Neural cell (in vitro differentiated cells): ENCODE measurements around the gene ZNF19. TPM values are rescaled to one million over a fixed set of nuclear protein-coding genes. Genes with fewer than 3 reads are reported as not detected.

Experiments
- H2AFZ ChIP-seq: fragments of 200-600, 300-800 bp; sonication (generic), shearing (Covaris generic); 2 replicates; pipeline ENCODE4 v1.6.0; 2014; ENCODE audit warnings: low read depth, mild to moderate bottlenecking, antibody characterized with exemption, low read length, moderate library complexity
- H3F3A ChIP-seq: fragments of 200-600 bp; shearing (Covaris generic); 2 replicates; pipeline ENCODE4 v1.6.1; 2016; ENCODE audit warnings: mild to moderate bottlenecking, moderate library complexity, mixed read lengths, antibody characterized with exemption, low read length; ENCODE audit not compliant: insufficient read depth, poor library complexity, severe bottlenecking
- H3K27ac ChIP-seq: fragments of 200-600, 300-800 bp; sonication (generic), shearing (Covaris generic); 2 replicates; pipeline ENCODE4 v1.5.1; 2014; ENCODE audit warnings: mild to moderate bottlenecking, low read length, moderate library complexity
- H3K27me3 ChIP-seq: fragments of 300-800, 200-600 bp; sonication (generic), shearing (Covaris generic); 2 replicates; pipeline ENCODE4 v1.6.0; 2014; ENCODE audit warnings: mild to moderate bottlenecking, low read depth, low read length, moderate library complexity; ENCODE audit not compliant: insufficient read depth
- H3K36me3 ChIP-seq: fragments of 300-800, 200-600 bp; sonication (generic), shearing (Covaris generic); 2 replicates; pipeline ENCODE4 v1.5.1; 2014; ENCODE audit warnings: mild to moderate bottlenecking, antibody characterized with exemption, low read length, moderate library complexity; ENCODE audit not compliant: insufficient read depth
- H3K4me2 ChIP-seq: fragments of 300-800, 200-600 bp; sonication (generic), shearing (Covaris generic); 2 replicates; pipeline ENCODE4 v1.6.0; 2014; ENCODE audit warnings: mild to moderate bottlenecking, low read length
- H3K4me3 ChIP-seq: fragments of 300-800, 200-600 bp; sonication (generic), shearing (Covaris generic); 2 replicates; pipeline ENCODE4 v1.5.1; 2014; ENCODE audit warnings: mild to moderate bottlenecking, low read length, moderate library complexity
- H3K79me2 ChIP-seq: fragments of 200-600 bp; shearing (Covaris generic); replicated peaks from 2 replicates; pipeline ENCODE4 v1.6.0; 2014; ENCODE audit warnings: mild to moderate bottlenecking, low read length, moderate library complexity; ENCODE audit not compliant: insufficient read depth
- H3K9ac ChIP-seq: fragments of 300-800, 200-600 bp; sonication (generic), shearing (Covaris generic); 2 replicates; pipeline ENCODE4 v1.6.1; 2016; ENCODE audit warnings: mild to moderate bottlenecking, low read length, mixed read lengths
- H3K9me2 ChIP-seq: fragments of 200-600 bp; shearing (Covaris generic); 2 replicates; pipeline ENCODE4 v1.6.1; 2016; ENCODE audit warnings: mild to moderate bottlenecking, low read length, mixed read lengths; ENCODE audit not compliant: insufficient read depth
- H3K9me3 ChIP-seq: fragments of 200-600, 300-800 bp; sonication (generic), shearing (Covaris generic); 2 replicates; pipeline ENCODE4 v1.6.1; 2016; ENCODE audit warnings: mild to moderate bottlenecking, mixed run types, low read length, moderate library complexity, mixed read lengths
- H4K20me1 ChIP-seq: fragments of 200-600 bp; shearing (Covaris generic); 2 replicates; pipeline ENCODE4 v1.6.1; 2016; ENCODE audit warnings: mild to moderate bottlenecking, mixed run types; ENCODE audit not compliant: insufficient read depth
- EP300 ChIP-seq: fragments of 450-650 bp; conservative IDR thresholded peaks from 2 replicates; pipeline ENCODE4 v1.6.1; 2014; ENCODE audit warnings: antibody characterized with exemption, mild to moderate bottlenecking, moderate library complexity; ENCODE audit not compliant: poor library complexity, severe bottlenecking
- EZH2 ChIP-seq: fragments of 200-600, 300-800 bp; shearing (Covaris generic), sonication (generic); IDR thresholded peaks from 2 replicates; pipeline ENCODE4 v1.6.1; 2014; ENCODE audit warnings: antibody characterized with exemption, low read length, borderline replicate concordance, mild to moderate bottlenecking; ENCODE audit not compliant: insufficient read depth, poor library complexity, severe bottlenecking
- MXI1 ChIP-seq: fragments of 450-650 bp; conservative IDR thresholded peaks from 2 replicates; pipeline ENCODE4 v1.6.1; 2014; ENCODE audit warnings: antibody characterized with exemption, mild to moderate bottlenecking; ENCODE audit not compliant: poor library complexity, severe bottlenecking
- POLR2AphosphoS5 ChIP-seq: IDR thresholded peaks from 2 replicates; pipeline ENCODE4 v1.6.1; 2012
- RAD21 ChIP-seq: fragments of 450-650 bp; conservative IDR thresholded peaks from 2 replicates; pipeline ENCODE4 v1.6.1; 2014; ENCODE audit warnings: antibody characterized with exemption, mild to moderate bottlenecking, moderate library complexity
- SMC3 ChIP-seq: fragments of 450-650 bp; conservative IDR thresholded peaks from 2 replicates; pipeline ENCODE4 v1.6.1; 2014; ENCODE audit warnings: antibody characterized with exemption, mild to moderate bottlenecking, moderate library complexity; ENCODE audit not compliant: poor library complexity
- TAF1 ChIP-seq: IDR thresholded peaks from 2 replicates; pipeline ENCODE4 v1.6.1; 2012; ENCODE audit warnings: low read depth
- polyA plus RNA-seq: library from polyadenylated mRNA; depleted of rRNA; stranded (reverse); fragments of >200 nt; gene quantifications from 2 replicates; pipeline ENCODE4 v1.2.3, GENCODE V29; 2014
- TF ChIP-seq, protein P1 (sequence below): fragments of 450-650 bp; IDR thresholded peaks from 2 replicates; pipeline ENCODE4 v1.5.1; 2014; ENCODE audit warnings: antibody characterized with exemption, mild to moderate bottlenecking, moderate library complexity; ENCODE audit not compliant: poor library complexity, severe bottlenecking
- TF ChIP-seq, protein P2 (sequence below): IDR thresholded peaks from 2 replicates; pipeline ENCODE4 v1.6.1; 2012; ENCODE audit warnings: borderline replicate concordance

Gene ZNF19
- polyA plus RNA-seq, 1 donor from 2014 or later, result 6.6 TPM

DNA sequence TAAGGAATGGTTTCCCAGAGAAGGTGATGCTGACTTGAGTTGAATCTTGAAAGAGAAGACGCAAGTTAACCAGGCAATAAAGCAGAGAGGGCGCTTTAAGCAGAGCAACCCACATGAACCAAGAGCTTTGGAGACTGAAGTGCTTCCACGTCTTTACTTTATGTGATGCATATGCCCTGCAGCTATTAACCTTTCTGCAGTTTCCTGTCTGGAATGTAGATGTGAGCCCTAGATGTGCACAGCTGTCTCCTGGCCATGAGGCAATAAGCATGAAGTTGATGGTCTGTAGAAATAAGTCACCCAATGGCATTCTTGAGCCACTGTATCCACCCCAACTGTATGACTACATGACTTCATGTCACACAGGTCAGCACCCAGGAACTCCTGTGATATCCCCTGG is 31.4 kb upstream of the ZNF19 start:
- no peaks in the 10 kb centered on the region for H4K20me1 ChIP-seq
- no peak overlapping the region for H2AFZ ChIP-seq
- H3K27me3 ChIP-seq, result no peaks in the 10 kb centered on the region
- H3K9ac ChIP-seq, result no peak overlapping the region
- H3K4me3 ChIP-seq, result no peak overlapping the region
- H3K36me3 ChIP-seq, result no peaks in the 10 kb centered on the region
- no peaks in the 10 kb centered on the region for H3K9me2 ChIP-seq
- H3K9me3 ChIP-seq, result no peaks in the 10 kb centered on the region
- no peaks in the 10 kb centered on the region for H3K79me2 ChIP-seq
- TF ChIP-seq, protein P1, sequence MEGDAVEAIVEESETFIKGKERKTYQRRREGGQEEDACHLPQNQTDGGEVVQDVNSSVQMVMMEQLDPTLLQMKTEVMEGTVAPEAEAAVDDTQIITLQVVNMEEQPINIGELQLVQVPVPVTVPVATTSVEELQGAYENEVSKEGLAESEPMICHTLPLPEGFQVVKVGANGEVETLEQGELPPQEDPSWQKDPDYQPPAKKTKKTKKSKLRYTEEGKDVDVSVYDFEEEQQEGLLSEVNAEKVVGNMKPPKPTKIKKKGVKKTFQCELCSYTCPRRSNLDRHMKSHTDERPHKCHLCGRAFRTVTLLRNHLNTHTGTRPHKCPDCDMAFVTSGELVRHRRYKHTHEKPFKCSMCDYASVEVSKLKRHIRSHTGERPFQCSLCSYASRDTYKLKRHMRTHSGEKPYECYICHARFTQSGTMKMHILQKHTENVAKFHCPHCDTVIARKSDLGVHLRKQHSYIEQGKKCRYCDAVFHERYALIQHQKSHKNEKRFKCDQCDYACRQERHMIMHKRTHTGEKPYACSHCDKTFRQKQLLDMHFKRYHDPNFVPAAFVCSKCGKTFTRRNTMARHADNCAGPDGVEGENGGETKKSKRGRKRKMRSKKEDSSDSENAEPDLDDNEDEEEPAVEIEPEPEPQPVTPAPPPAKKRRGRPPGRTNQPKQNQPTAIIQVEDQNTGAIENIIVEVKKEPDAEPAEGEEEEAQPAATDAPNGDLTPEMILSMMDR, result no peak
- TF ChIP-seq RAD21, result no peak
- TF ChIP-seq EZH2, result no peak
- no peak for TF ChIP-seq POLR2AphosphoS5
- no peak for TF ChIP-seq MXI1
- TF ChIP-seq TAF1, result no peak
- TF ChIP-seq, protein P2, sequence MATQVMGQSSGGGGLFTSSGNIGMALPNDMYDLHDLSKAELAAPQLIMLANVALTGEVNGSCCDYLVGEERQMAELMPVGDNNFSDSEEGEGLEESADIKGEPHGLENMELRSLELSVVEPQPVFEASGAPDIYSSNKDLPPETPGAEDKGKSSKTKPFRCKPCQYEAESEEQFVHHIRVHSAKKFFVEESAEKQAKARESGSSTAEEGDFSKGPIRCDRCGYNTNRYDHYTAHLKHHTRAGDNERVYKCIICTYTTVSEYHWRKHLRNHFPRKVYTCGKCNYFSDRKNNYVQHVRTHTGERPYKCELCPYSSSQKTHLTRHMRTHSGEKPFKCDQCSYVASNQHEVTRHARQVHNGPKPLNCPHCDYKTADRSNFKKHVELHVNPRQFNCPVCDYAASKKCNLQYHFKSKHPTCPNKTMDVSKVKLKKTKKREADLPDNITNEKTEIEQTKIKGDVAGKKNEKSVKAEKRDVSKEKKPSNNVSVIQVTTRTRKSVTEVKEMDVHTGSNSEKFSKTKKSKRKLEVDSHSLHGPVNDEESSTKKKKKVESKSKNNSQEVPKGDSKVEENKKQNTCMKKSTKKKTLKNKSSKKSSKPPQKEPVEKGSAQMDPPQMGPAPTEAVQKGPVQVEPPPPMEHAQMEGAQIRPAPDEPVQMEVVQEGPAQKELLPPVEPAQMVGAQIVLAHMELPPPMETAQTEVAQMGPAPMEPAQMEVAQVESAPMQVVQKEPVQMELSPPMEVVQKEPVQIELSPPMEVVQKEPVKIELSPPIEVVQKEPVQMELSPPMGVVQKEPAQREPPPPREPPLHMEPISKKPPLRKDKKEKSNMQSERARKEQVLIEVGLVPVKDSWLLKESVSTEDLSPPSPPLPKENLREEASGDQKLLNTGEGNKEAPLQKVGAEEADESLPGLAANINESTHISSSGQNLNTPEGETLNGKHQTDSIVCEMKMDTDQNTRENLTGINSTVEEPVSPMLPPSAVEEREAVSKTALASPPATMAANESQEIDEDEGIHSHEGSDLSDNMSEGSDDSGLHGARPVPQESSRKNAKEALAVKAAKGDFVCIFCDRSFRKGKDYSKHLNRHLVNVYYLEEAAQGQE, result no peak
- TF ChIP-seq SMC3, result no peak
- no peak for TF ChIP-seq EP300
- no peak overlapping the region for H3K4me2 ChIP-seq
- H3F3A ChIP-seq, result no peaks in the 10 kb centered on the region
- no peak overlapping the region for H3K27ac ChIP-seq

DNA sequence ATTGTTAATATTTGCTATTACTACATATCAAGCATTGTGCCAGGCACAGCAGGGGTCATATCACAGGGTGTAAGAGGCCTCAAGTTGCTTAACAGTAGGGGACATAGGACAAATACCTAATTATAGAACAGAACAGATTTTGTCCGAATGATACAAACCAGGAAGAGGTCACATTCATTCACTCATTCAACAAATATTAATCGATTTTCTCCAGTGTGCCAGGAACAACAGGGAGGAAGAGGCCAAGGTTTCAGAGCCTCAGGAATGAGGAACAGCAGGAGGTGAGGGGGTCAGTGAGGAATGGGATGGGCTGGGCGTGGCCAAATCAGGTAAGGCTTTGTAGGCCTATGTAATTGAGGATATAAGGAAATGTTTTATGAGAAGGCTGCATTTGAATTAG is 25.9 kb upstream of the ZNF19 start:
- H3K9me2 ChIP-seq, result no peaks in the 10 kb centered on the region
- no peaks in the 10 kb centered on the region for H3K27me3 ChIP-seq
- H3K4me3 ChIP-seq, result no peak overlapping the region
- no peaks in the 10 kb centered on the region for H3K9me3 ChIP-seq
- H3F3A ChIP-seq, result no peaks in the 10 kb centered on the region
- H3K4me2 ChIP-seq, result no peak overlapping the region
- H3K27ac ChIP-seq, result no peak overlapping the region
- H3K9ac ChIP-seq, result no peak overlapping the region
- no peaks in the 10 kb centered on the region for H3K36me3 ChIP-seq
- H3K79me2 ChIP-seq, result no peaks in the 10 kb centered on the region
- no peaks in the 10 kb centered on the region for H4K20me1 ChIP-seq
- no peak overlapping the region for H2AFZ ChIP-seq
- TF ChIP-seq MXI1 (no peak), POLR2AphosphoS5 (no peak), EP300 (no peak), TAF1 (no peak), RAD21 (no peak), SMC3 (no peak), EZH2 (no peak)
- TF ChIP-seq, protein P1, result no peak
- TF ChIP-seq, protein P2, result no peak
